EH (cell line): Measurements from ENCODE around the gene PFN1.
"Not testable (repeated sequence)": the region's sequence is repeated elsewhere in the genome, so short reads cannot be mapped to it uniquely, and the experiment has no call there.

Experiments used
- DNase-seq: peaks from one replicate; pipeline ENCODE4 v3.0.0-alpha.2; 2015; ENCODE audit warnings: low read depth

PFN1 gene

DNA sequence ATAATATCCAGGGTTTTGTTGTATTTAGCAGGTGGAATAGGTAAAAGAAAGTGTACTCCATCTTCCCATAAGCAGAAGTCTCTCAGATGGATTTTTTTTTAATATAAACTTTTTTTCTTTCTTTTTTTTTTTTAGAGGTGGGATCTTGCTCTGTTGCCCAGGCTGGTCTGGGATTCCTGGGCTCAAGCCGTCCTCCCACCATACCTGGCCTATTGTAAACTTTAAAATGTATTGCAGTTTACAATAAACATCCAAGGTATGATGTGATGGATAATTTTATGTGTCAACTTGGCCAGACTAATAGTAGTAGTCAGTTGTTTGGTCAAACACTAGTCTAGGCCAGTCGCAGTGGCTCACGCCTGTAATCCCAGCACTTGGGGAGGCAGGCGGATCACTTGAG lies 27.0 kb downstream of the PFN1 start:
- no peak for DNase-seq

DNA sequence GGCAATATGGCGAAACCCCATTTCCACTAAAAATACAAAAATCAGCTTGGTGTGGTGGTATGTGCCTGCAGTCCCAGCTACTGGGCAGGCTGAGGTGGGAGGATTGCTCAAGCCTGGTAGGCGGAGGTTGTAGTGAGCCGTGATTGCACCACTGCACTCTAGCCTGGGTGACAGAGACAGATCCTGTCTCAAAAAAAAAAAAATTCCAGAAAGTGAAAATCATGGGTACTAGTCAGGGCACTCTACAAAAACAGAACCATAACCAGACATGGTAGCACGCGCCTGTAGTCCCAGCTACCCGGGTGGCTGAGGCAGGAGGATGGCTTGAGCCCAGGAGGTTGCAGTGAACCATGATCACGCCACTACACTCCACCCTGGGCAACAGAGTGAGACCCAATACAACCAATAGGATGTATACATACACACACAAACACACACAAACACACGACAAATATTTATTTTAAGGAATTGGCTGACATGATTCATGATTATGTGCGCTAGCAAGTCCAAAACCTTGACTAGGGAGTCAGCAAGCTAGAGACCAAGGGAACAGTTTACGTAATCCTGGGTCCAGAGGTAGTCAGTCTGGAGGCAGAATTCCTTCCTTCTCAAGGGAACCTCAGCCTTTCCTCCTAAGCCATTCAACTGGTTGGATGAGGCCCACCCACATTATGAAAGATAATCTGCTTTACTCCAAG lies 27.8 kb downstream of the PFN1 start:
- DNase-seq, result peak; percentile 49

DNA sequence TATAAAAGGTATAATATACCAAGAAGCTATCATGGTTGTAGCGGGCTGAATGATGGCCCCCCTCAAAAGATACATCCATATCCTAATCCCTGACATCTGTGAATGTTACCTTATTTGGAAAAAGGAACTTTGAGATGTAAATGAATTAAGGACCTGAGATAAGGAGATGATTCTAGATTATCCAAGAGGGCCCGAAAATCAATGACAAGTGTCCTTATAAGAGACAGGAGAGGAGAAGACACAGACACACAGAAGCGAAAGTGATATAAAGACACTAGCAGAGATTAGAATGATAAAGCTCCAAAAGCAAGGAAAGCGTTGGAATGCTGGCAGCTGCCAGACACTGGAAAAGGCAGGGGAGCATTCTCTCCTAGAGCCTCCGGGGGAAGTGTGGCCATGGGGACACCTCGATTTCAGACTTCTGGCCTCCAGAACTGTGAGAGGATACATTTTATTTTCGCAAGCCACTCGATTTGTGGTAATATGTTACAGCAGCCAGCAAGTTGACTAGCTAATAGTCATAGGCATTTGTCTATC lies 28.8 kb downstream of the PFN1 start:
- peak; percentile 58 for DNase-seq

DNA sequence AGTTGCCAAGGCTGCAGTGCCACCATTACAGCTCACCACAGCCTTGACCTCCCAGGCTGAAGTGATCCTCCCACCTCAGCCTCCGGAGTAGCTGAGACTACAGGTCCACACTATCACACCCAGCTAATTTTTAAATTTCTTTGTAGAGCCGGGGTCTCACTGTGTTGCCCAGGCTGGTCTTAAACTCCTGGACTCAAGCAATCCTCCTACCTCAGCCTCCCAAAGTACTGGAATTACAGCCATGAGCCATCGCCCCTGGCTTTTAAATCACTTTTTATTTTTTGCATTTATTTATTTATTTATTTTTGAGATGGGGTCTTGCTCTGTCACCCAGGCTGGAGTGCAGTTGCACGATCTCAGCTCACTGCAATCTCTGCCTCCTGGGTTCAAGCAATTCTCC lies 33.8 kb downstream of the PFN1 start:
- not testable (repeated sequence) for DNase-seq

DNA sequence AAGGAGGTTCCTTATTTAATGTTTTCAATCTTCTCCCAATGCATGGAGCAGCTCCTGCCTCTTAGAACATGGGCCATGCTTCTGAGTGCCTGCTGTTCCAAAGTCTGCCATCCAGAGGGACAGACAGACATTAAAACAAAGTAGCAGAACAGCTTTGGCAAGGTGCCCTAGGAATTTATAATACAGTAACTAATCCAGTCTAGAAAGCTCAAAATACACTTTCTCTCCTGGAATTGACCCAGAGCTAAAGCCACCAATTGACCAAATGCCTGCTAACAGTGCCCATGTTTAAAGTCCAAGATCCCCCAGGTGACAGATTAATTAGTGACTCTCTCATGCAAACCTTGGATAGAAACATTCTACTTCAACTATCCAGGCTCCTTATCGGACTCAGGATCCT lies 34.3 kb downstream of the PFN1 start:
- peak; percentile 60 for DNase-seq

DNA sequence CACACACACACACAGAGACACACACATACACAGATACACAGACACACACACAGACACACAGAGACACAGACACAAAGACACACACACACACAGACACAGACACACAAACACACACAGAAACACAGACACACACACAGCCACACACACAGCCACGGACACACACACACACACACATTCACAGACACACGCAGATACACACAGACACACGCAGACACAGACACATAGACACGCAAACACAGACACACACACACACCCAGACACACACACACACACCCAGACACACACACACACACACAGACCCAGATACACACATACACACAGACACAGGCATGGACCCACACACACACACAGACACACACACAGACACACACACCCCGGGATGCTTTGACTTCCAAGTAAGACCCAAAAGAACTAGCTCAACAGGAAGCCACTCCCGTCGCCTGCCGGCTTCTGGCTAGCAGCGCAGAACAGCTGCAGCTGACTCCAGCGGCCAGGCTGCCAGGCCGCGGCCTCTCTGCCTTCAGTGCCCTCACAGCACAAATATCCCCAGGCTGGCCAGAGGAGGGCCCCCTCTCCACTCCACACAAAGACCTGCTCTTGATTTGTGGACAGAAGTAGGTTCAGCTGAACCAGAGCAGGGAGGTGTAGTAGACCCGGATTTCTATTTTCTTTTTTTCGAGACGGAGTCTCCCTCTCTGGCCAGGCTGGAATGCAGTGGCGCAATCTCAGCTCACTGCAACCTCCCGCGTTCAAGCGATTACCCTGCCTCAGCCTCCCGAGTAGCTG lies 39.4 kb downstream of the PFN1 start:
- DNase-seq, result peak; percentile 94

DNA sequence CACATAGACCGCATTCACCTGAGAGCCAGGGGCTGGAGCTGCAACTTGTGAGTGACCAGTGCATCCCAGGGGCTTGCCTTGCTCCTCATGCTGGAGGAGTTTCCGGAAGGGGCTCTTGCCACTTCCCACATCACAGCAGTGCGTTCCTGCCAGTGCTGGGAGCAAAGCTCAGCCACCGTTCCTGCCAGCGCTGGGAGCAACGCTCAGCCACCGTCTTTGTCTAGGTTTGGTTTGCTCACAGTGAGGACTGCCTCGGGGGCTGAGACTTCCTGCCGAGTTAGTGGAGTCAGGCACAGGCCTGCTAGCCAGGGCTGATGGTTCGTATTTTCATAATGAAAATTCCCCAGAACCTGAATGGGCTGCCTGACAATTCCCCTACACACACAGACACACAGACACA lies 40.0 kb downstream of the PFN1 start:
- DNase-seq, result peak; percentile 65

DNA sequence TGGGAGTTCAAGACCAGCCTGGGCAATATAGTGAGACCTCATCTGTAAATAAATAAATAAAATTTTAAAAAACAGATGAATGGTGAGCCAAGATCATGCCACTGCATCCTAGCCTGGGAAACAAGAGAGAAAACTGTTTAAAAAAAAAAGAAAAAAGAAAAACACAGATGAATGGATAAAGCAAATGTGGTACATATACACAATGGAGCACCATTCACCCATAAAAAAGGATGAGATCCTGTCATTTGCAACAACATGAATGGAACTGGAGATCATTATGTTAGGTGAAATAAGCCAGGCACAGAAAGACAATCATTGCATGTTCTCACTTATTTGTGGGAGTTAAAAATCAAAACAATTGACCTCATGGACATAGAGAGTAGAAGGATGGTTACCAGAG lies 41.7 kb downstream of the PFN1 start:
- DNase-seq, result not testable (repeated sequence)

DNA sequence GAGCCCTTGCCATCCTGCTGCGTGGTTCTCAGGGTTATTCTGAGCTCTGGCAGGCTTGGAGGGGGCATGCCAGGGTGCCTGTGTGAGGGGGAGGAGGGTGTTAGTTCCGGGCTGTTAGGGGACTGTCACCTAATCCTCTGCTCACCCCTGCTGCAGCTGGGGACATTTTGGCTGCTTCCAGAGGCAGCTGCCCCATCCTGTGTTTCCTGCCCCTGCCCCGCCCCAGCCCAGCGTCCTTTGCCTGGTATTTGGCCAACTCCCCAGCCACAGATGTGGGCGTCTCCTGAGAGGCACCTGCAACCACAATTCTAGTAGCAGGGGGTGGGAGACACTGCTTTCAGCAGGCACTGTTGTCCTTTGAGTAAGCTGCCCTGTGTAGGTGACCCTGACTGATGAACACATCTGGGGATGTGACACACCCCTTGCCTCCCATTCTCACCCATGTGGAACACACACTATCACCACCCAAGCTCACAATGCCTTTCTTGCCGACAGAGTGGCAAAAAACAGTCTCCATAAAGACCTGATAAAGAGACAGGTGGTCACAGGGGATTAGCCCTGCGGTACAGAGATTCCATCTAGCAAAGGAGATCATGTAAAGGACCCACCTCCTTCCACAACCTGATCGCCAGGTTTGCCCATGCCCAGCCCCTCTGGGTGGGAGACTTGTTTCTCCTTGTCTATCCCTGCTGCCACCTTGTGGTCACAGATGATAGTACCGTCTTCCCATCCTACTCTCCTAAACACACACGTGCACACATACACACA lies 45.1 kb downstream of the PFN1 start, which contains the start of gene CHRNE:
TSS of gene CHRNE (minus strand) at position 48 of the 768 bp plus-strand sequence. CDS start at position 13, 35 bp downstream.
- DNase-seq, result peak; percentile 73

DNA sequence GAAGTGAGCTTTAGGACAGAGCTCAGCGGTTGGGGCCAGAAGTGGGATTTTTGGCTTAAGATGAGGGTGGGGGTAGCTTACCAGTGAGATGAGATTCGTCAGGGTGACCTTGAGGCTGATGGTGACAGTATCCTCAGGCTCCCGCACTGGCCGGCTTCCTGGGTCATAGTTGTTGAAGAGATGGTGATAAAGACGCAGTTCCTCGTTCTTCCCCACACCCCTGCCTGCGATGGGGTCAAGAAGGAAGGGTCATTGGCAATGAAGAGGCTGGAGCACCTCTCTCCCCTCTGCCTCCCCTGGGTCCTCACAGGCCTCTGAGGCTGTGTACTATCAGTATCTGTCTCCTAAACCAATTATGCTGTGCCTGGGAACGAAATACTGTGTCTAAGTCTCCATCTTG lies 45.8 kb downstream of the PFN1 start:
- DNase-seq, result no peak

DNA sequence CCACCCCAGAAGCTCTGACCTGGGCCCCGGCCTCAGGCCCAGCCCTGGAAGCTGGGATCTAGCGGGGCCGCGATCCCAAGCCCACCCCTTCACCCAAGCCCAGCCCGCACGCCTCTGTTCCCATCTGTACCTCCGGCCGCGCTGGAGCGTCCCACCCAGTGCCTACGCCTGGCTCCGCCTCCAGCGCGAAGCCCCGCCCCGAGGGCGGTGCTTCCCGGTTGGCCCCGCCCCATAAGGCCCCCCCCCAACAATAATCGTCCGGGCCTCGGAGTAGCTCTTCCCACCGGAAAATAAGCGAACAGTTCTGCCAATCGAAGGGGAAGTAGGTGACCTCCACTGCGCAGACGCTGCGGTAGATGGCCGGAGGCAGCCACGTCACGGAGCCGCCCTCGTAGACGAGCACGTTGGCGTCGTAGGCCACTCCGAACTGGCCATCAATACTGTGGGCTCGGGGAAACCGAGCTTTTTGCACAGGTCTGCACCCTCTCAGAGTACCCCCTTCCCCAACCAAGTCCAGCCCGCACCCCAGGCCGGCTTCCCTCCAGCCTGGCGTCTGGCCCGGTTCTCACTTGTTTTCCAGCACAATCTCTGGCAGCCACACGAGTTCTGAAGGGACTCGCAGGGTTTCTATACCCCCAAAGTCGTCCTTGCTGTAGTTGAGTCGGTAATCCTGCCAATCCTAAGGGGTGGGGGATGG lies 46.5 kb downstream of the PFN1 start:
- DNase-seq, result no peak

DNA sequence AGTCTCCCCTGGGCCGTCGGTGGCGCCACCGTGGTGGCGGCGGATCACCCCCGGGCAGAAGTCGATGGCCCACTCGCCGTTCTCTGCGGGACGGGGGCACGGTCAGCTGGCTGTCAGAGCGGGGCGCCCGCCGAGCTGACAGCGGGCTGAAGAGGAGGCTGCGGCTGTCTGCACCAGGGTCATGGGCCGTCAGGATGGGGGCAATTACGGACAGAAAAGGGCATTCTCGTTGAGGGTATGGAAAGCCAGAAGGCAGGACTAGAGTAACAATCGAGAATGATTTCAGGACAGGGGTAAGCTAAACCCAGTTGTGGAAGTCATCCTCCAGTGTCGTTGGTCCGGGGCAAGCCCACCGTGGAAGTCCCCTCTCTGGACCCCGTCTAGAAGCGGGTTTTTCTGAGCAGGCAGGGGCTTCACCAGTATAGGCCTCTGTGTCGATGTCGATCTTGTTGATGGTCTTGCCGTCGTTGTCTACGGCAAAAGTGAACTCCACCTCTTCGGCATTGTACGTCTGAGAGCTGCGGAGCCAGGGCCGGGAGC lies 47.2 kb downstream of the PFN1 start:
- DNase-seq, result no peak

DNA sequence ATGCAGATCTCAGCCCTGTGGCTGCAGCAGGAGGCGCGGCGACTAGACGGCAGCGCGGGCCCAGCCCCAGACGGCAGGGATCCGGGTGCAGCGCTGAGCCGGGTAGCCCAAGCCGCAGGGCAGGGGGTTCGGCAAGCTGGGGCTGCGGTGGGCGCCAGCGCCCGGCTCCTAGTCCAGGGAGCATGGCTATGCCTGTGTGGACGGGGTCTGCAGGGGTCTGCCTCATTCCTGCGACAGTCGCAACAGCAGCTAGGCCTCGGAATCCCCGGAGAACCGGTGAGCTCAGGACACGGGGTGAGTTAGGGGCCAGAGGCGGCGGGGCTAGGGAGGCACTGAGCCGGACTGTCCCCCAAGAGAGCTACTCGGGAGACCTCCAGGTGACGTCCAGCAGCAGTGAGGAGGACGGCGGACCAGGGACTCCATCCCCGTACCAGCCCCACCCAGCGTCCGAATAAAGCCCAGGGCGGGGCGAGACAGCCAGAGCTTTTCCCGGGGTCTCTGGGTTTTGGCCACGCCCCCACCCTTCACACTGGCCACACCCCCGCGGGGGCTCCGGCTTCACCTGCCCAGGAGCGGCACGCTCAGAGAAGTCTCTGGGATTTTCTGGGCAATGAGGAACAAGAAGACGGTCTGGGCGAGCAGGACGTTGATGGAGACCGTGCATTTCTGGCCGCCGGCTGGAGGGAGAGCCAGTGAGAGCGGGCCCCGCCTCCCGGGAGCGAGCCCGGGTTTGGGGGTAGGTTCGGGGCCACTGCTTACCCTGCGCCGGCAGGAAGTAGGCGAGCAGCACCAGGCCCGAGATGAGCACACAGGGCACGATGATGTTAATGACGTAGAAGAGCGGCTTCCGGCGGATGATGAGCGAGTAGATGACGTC lies 47.9 kb downstream of the PFN1 start:
- DNase-seq, result no peak

DNA sequence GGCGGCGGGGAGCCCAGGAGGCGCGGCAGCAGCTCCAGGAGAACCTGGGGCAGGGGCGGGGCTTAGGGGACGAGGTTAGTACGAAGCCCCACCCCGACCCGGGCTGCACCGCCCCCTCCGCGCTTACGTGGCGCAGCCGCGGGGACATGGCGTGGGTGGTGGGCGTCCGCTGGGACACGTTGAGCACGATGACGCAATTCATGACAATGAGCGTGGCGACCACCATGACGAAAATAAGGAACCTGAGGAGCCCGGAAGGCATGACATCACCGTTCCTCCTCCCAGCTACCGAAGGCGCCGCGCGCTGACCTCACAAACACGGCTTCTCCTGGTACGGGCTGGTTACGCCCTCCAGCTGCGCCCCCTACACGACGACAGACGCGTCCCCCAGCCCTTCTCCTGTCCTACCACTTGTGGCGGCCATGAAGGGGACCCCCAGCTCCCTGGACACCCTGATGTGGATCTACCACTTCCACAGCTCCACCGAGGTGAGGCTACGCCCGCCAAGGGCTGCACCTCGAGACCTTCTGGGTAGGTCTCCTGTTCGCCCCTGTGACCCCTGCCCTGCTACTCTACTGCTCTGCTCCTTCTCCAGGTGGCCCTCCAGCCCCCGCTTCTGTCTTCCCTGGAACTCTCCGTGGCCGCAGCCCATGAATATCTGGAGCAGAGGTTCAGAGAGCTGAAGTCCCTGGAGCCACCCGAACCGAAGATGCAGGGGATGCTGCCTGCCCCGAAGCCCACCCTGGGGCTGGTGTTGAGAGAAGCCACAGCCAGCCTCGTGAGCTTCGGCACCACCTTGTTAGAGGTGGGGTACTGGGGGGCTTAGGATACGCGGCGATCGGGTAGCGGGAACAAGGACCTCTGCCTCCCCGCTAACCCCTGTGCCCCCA lies 48.7 kb downstream of the PFN1 start, which contains the start of gene C17orf107:
TSS of gene C17orf107 (plus strand) at position 196 of the 890 bp plus-strand sequence. CDS start at position 423, 227 bp downstream.
- peak; percentile 71 for DNase-seq

DNA sequence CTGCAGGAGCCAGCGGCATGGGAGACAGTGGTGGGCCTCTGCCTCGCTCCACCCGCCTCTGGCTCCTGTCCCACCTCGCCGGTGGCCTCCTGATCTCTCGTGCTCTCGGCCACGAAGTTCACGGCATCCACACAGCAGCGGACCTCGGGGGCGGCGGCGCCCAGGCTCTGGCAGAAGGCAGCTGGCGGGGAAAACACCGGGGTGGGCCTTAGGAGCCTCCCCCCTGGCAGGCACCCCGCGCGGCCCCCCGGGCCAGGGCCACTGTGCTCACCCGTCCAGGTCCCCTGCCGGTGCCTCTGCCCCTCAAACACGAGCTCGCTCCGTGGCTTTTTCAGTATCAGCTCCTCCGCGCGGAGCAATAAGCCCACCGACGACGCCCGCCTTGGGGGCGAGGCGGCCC lies 49.4 kb downstream of the PFN1 start:
- no peak for DNase-seq

DNA sequence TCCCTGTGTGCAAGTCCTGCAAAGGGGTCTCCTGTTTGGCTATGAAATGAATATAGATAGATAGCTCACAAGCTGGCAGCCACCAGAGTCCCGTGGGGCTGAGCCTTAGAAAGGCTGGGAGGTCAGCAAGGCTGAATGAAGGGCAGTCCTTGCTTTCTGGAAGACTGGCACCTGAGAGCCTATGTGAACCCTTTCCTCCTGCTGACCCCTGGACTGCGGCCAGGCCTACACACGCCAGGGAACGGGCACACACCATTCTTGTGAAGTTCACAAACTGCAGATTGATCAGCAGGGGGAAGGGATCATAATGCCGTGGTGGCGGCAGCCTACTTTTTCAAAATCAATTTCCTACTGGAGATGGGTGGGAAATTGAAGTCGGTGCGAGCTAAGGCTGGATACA lies 50.0 kb downstream of the PFN1 start:
- DNase-seq, result no peak

DNA sequence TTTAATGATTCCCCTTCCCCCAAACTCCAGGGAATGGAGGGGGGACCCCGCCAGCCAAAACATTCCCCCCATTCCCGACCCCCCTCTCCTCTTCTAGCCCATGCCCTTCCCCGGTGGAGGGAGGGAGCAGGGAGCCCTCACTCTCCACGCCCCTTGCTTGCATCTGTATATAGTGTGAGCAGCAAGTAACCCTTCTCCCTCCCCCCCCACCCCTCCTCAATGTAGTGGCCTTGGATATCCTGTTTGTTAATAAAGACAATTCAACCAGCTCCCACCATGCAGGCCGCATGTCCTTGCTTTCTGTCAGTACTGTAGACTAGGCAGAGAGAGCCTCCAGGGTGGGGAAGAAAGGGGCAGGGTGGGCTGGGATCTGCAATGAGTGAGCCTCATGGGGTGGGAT lies 50.5 kb downstream of the PFN1 start:
- no peak for DNase-seq

DNA sequence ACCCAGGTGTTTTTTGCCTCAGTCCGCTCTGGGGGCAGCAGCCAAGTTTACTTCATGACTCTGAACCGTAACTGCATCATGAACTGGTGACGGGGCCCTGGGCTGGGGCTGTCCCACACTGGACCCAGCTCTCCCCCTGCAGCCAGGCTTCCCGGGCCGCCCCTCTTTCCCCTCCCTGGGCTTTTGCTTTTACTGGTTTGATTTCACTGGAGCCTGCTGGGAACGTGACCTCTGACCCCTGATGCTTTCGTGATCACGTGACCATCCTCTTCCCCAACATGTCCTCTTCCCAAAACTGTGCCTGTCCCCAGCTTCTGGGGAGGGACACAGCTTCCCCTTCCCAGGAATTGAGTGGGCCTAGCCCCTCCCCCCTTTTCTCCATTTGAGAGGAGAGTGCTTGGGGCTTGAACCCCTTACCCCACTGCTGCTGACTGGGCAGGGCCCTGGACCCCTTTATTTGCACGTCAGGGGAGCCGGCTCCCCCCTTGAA lies 51.1 kb downstream of the PFN1 start:
- DNase-seq, result no peak
